AG04450 (cell line): ENCODE measurements around the gene EPHA7. TPM values are rescaled to one million over a fixed set of nuclear protein-coding genes. Genes with fewer than 3 reads are reported as not detected.

Experiments
- CTCF ChIA-PET: fragments of 300-600, 350-600 bp; formaldehyde crosslinking; extraction: SDS; loops from one replicate; lab custom pipeline; 2022; ENCODE audit warnings: antibody characterized with exemption, inconsistent platforms; lab: Charles Lee
- POLR2A ChIA-PET: fragments of 350-600 bp; formaldehyde crosslinking; extraction: SDS; loops from one replicate; lab custom pipeline; 2021; ENCODE audit warnings: antibody characterized with exemption, inconsistent platforms; lab: Yijun Ruan, JAX
- DNase-seq: peaks from one replicate; pipeline ENCODE4 v3.0.0-alpha.2; 2011; ENCODE audit warnings: low read depth, low spot score
- H3K27ac ChIP-seq: one replicate; pipeline ENCODE4 v1.5.1; 2012; ENCODE audit warnings: low read depth, low read length, control low read depth
- H3K27me3 ChIP-seq: one replicate; pipeline ENCODE4 v1.6.0; 2012; ENCODE audit warnings: low read length; ENCODE audit not compliant: control insufficient read depth, insufficient read depth
- H3K4me3 ChIP-seq: 2 replicates; pipeline ENCODE4 v1.5.1; 2011; ENCODE audit warnings: mild to moderate bottlenecking, low read depth, low read length, control low read depth
- H3K9me3 ChIP-seq: 2 replicates; pipeline ENCODE4 v1.5.1; 2012; ENCODE audit warnings: low read length; ENCODE audit not compliant: control insufficient read depth, insufficient read depth
- CTCF ChIP-seq: IDR thresholded peaks from 2 replicates; pipeline ENCODE4 v1.5.1; 2011; ENCODE audit warnings: low read depth, low read length, control low read depth, inconsistent platforms
- polyA plus RNA-seq: library from polyadenylated mRNA; depleted of rRNA; stranded (reverse); fragments of >200 nt; gene quantifications from 2 replicates; pipeline ENCODE4 v1.2.3, GENCODE V29; 2011

EPHA7 gene
- polyA plus RNA-seq, 1 experiment = not detected

DNA sequence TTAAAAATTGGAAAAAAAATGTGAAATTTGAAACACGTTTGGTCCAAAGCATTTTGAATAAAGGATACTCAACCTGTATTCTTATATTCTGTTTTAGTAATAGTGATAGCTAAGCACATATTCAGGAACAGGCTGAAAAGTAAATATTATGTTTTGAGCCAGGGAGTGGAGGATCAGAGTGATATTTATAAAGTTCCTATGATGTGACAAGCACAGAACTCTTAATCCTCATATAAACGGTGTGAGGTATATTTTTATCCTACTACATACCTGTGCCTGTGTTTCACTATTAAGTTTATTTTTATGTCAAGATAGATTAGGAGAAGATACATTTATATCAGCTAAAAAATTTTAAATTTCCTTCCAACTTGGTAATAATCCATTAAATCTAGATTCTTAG, 225.5 kb downstream of the EPHA7 start:
- DNase-seq = no peak
- H3K27ac ChIP-seq = no peak overlapping the region
- H3K9me3 ChIP-seq = no peaks in the 10 kb centered on the region; the same call in 1 of the 2 replicates
- ChIA-PET CTCF (no interaction called here), POLR2A (no interaction called here)
- no peaks in the 10 kb centered on the region for H3K27me3 ChIP-seq
- no peak for TF ChIP-seq CTCF
- no peak overlapping the region for H3K4me3 ChIP-seq
